HEK293 (cell line): ENCODE data around the gene COPRS.

Experiments used
- CTCF ChIA-PET: fragments of 350-600 bp; formaldehyde crosslinking; extraction: SDS; loops from one replicate; lab custom pipeline; 2021; ENCODE audit warnings: antibody characterized with exemption; lab: Yijun Ruan, JAX
- POLR2A ChIA-PET: fragments of 300-600 bp; formaldehyde crosslinking; extraction: SDS; loops from one replicate; lab custom pipeline; 2020; ENCODE audit warnings: antibody characterized with exemption, inconsistent platforms; lab: Yijun Ruan, JAX
- H3K27ac ChIP-seq: fragments of 200-500 bp; sonication (Bioruptor generic); 2 replicates; pipeline ENCODE4 v1.5.1; 2014; ENCODE audit warnings: low read depth, low read length, control low read depth, inconsistent platforms; ENCODE audit errors: extremely low read depth
- H3K36me3 ChIP-seq, 2 experiments: fragments of 200-500 bp in 1 of 2; sonication (Bioruptor generic) in 1 of 2; 1 replicate in 1 of 2; 2 replicates in 1 of 2; pipeline ENCODE4 v1.5.1; 2014 to 2017; ENCODE audit warnings: inconsistent platforms in 2 of 2, low read length in 2 of 2; ENCODE audit not compliant: control insufficient read depth in 2 of 2, insufficient read depth in 1 of 2
- H3K4me1 ChIP-seq: fragments of 200-500 bp; sonication (Bioruptor generic); 2 replicates; pipeline ENCODE4 v1.5.1; 2014; ENCODE audit warnings: mild to moderate bottlenecking, low read length, inconsistent platforms; ENCODE audit not compliant: control insufficient read depth, insufficient read depth
- H3K4me3 ChIP-seq: 2 replicates; pipeline ENCODE4 v1.5.1; 2011; ENCODE audit warnings: low read depth, mild to moderate bottlenecking, control low read depth, low read length, moderate library complexity
- H3K9me3 ChIP-seq: fragments of 200-500 bp; sonication (Bioruptor generic); 2 replicates; pipeline ENCODE4 v1.5.1; 2014; ENCODE audit warnings: low read depth, low read length, inconsistent platforms; ENCODE audit not compliant: control insufficient read depth, insufficient read depth
- HOXD13 ChIP-seq: sonication (generic); formaldehyde crosslinking; IDR thresholded peaks from 2 replicates; pipeline ENCODE4 v1.8.0; 2022; ENCODE audit warnings: missing genetic modification reagents, borderline replicate concordance
- KLF1 ChIP-seq: fragments of 450-650 bp; formaldehyde crosslinking; IDR thresholded peaks from 2 replicates; pipeline ENCODE4 v1.5.1; 2016; ENCODE audit warnings: missing biosample characterization, missing genetic modification characterization
- ZBTB17 ChIP-seq: fragments of 450-650 bp; formaldehyde crosslinking; IDR thresholded peaks from 2 replicates; pipeline ENCODE4 v1.5.1; 2016; ENCODE audit warnings: missing biosample characterization, missing genetic modification characterization
- ZBTB8A ChIP-seq: fragments of 450-650 bp; formaldehyde crosslinking; IDR thresholded peaks from 2 replicates; pipeline ENCODE4 v1.5.1; 2016; ENCODE audit warnings: missing biosample characterization, missing genetic modification characterization
- ZEB2 ChIP-seq: fragments of 450-650 bp; formaldehyde crosslinking; IDR thresholded peaks from 2 replicates; pipeline ENCODE4 v1.5.1; 2016; ENCODE audit warnings: missing biosample characterization, missing genetic modification characterization
- ZFP69B ChIP-seq: fragments of 450-650 bp; formaldehyde crosslinking; IDR thresholded peaks from 2 replicates; pipeline ENCODE4 v1.5.1; 2016; ENCODE audit warnings: missing biosample characterization, missing genetic modification characterization
- ZNF184 ChIP-seq: fragments of 450-650 bp; IDR thresholded peaks from 2 replicates; pipeline ENCODE4 v1.5.1; 2018; ENCODE audit warnings: missing biosample characterization, mild to moderate bottlenecking, missing genetic modification characterization
- ZNF2 ChIP-seq: fragments of 450-650 bp; formaldehyde crosslinking; IDR thresholded peaks from 2 replicates; pipeline ENCODE4 v1.5.1; 2016; ENCODE audit warnings: missing biosample characterization, missing genetic modification characterization
- ZNF24 ChIP-seq: fragments of 450-650 bp; formaldehyde crosslinking; IDR thresholded peaks from 2 replicates; pipeline ENCODE4 v1.5.1; 2016; ENCODE audit warnings: missing biosample characterization, missing genetic modification characterization
- ZNF266 ChIP-seq: fragments of 450-650 bp; formaldehyde crosslinking; IDR thresholded peaks from 2 replicates; pipeline ENCODE4 v1.5.1; 2016; ENCODE audit warnings: missing biosample characterization, missing genetic modification characterization, low read depth
- ZNF292 ChIP-seq: fragments of 450-650 bp; formaldehyde crosslinking; IDR thresholded peaks from 2 replicates; pipeline ENCODE4 v1.5.1; 2016; ENCODE audit warnings: low read depth, missing biosample characterization, missing genetic modification characterization, borderline replicate concordance
- ZNF335 ChIP-seq: fragments of 450-650 bp; formaldehyde crosslinking; conservative IDR thresholded peaks from 2 replicates; pipeline ENCODE4 v1.5.1; 2016; ENCODE audit warnings: missing biosample characterization, missing genetic modification characterization
- ZNF350 ChIP-seq: fragments of 450-650 bp; formaldehyde crosslinking; IDR thresholded peaks from 2 replicates; pipeline ENCODE4 v1.5.0; 2017; ENCODE audit warnings: missing biosample characterization, mild to moderate bottlenecking, missing genetic modification characterization
- ZNF394 ChIP-seq: fragments of 450-650 bp; formaldehyde crosslinking; IDR thresholded peaks from 2 replicates; pipeline ENCODE4 v1.5.1; 2016; ENCODE audit warnings: missing biosample characterization, missing genetic modification characterization, mild to moderate bottlenecking, moderate library complexity, borderline replicate concordance
- ZNF416 ChIP-seq: fragments of 450-650 bp; formaldehyde crosslinking; IDR thresholded peaks from 2 replicates; pipeline ENCODE4 v1.5.1; 2016; ENCODE audit warnings: missing biosample characterization, missing genetic modification characterization
- ZNF501 ChIP-seq: fragments of 450-650 bp; formaldehyde crosslinking; IDR thresholded peaks from 2 replicates; pipeline ENCODE4 v1.5.1; 2016; ENCODE audit warnings: missing biosample characterization, missing genetic modification characterization
- ZNF561 ChIP-seq: fragments of 450-650 bp; IDR thresholded peaks from 2 replicates; pipeline ENCODE4 v1.5.1; 2018; ENCODE audit warnings: missing biosample characterization, missing genetic modification characterization, borderline replicate concordance
- ZNF600 ChIP-seq: fragments of 450-650 bp; formaldehyde crosslinking; IDR thresholded peaks from 2 replicates; pipeline ENCODE4 v1.5.1; 2016; ENCODE audit warnings: missing biosample characterization, missing genetic modification characterization
- ZNF660 ChIP-seq: fragments of 450-650 bp; IDR thresholded peaks from 2 replicates; pipeline ENCODE4 v1.5.1; 2018; ENCODE audit warnings: missing biosample characterization, mild to moderate bottlenecking, missing genetic modification characterization
- ZNF701 ChIP-seq: fragments of 450-650 bp; formaldehyde crosslinking; IDR thresholded peaks from 2 replicates; pipeline ENCODE4 v1.5.1; 2016; ENCODE audit warnings: missing biosample characterization, missing genetic modification characterization
- ZNF791 ChIP-seq: fragments of 450-650 bp; formaldehyde crosslinking; IDR thresholded peaks from 2 replicates; pipeline ENCODE4 v1.5.1; 2016; ENCODE audit warnings: missing biosample characterization, missing genetic modification characterization
- ZSCAN30 ChIP-seq: fragments of 450-650 bp; IDR thresholded peaks from 2 replicates; pipeline ENCODE4 v1.5.1; 2018; ENCODE audit warnings: missing biosample characterization, mild to moderate bottlenecking, missing genetic modification characterization, moderate library complexity
- TF ChIP-seq, protein P1 (sequence below): fragments of 450-650 bp; formaldehyde crosslinking; IDR thresholded peaks from 2 replicates; pipeline ENCODE4 v1.5.1; 2016; ENCODE audit warnings: missing biosample characterization, missing genetic modification characterization
- TF ChIP-seq, protein P2 (sequence below): fragments of 450-650 bp; formaldehyde crosslinking; IDR thresholded peaks from 2 replicates; pipeline ENCODE4 v1.5.1; 2016; ENCODE audit warnings: missing biosample characterization, missing genetic modification characterization
- TF ChIP-seq, protein P3 (sequence below): fragments of 450-650 bp; formaldehyde crosslinking; conservative IDR thresholded peaks from 2 replicates; pipeline ENCODE4 v1.5.1; 2016; ENCODE audit warnings: low read depth, missing biosample characterization, missing genetic modification characterization
- TF ChIP-seq, protein P4 (sequence below): fragments of 450-650 bp; formaldehyde crosslinking; IDR thresholded peaks from 2 replicates; pipeline ENCODE4 v1.5.1; 2016; ENCODE audit warnings: missing biosample characterization, missing genetic modification characterization

Gene COPRS

DNA sequence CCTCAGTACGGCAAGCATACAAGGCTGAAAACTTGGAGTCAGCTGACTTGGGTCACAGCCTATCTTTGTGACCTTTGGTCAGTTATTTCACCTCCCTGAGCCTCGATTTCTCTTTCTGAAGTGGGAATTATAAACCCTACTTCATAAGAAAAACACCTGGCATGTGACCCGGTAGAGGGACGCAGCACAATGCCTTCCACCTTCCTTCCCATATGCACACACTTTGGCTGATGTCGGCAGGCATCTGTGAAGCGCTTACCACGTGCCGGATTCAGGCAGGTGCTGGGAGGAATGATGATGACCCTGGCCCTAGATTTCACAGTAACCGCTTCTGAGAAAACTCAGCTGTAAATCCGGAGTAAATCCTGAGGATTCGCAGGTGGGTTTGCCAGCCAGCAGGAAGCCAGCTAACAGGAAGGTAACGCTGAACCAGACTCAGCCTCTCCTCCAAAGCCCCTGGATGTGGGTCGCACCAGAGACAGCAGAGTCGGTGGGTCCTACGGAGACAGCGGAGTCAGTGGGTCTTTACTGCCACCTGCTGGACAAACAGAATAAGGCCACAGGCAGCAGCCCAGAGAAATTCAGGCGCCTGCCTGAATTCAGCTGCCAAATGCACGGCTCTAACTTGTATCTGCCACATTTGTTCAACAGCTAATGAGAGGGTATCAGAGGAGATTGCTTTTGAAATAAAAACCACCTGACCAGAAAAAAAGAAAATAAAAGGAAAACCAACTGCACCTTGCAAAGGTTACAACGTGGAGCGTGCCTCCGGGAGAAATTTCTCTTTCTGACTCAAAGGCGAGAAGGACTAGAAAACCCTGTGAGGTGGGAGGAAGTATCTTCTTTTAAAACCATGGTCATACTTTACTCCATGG is 16.6 kb downstream of the COPRS start (continued):
- TF ChIP-seq, protein P1, sequence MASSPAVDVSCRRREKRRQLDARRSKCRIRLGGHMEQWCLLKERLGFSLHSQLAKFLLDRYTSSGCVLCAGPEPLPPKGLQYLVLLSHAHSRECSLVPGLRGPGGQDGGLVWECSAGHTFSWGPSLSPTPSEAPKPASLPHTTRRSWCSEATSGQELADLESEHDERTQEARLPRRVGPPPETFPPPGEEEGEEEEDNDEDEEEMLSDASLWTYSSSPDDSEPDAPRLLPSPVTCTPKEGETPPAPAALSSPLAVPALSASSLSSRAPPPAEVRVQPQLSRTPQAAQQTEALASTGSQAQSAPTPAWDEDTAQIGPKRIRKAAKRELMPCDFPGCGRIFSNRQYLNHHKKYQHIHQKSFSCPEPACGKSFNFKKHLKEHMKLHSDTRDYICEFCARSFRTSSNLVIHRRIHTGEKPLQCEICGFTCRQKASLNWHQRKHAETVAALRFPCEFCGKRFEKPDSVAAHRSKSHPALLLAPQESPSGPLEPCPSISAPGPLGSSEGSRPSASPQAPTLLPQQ (tag by site-specific recombination), result peak; percentile 93
- TF ChIP-seq ZFP69B, result peak; percentile 91
- TF ChIP-seq ZNF561 (tag by site-specific recombination), result no peak
- TF ChIP-seq ZSCAN30 (tag by site-specific recombination), result no peak; the same call in 1 of the 2 replicates
- peak; percentile 85 for TF ChIP-seq ZBTB17
- TF ChIP-seq, protein P2, sequence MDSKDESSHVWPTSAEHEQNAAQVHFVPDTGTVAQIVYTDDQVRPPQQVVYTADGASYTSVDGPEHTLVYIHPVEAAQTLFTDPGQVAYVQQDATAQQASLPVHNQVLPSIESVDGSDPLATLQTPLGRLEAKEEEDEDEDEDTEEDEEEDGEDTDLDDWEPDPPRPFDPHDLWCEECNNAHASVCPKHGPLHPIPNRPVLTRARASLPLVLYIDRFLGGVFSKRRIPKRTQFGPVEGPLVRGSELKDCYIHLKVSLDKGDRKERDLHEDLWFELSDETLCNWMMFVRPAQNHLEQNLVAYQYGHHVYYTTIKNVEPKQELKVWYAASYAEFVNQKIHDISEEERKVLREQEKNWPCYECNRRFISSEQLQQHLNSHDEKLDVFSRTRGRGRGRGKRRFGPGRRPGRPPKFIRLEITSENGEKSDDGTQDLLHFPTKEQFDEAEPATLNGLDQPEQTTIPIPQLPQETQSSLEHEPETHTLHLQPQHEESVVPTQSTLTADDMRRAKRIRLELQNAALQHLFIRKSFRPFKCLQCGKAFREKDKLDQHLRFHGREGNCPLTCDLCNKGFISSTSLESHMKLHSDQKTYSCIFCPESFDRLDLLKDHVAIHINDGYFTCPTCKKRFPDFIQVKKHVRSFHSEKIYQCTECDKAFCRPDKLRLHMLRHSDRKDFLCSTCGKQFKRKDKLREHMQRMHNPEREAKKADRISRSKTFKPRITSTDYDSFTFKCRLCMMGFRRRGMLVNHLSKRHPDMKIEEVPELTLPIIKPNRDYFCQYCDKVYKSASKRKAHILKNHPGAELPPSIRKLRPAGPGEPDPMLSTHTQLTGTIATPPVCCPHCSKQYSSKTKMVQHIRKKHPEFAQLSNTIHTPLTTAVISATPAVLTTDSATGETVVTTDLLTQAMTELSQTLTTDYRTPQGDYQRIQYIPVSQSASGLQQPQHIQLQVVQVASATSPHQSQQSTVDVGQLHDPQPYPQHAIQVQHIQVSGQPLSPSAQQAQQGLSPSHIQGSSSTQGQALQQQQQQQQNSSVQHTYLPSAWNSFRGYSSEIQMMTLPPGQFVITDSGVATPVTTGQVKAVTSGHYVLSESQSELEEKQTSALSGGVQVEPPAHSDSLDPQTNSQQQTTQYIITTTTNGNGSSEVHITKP, result peak; percentile 79
- TF ChIP-seq ZNF791 (tag by site-specific recombination), result no peak
- TF ChIP-seq ZNF660, result peak; percentile 87; the same call in 1 of the 2 replicates
- TF ChIP-seq ZNF501, result 0 out of 2 replicates have a peak, but pooled peaks have one; percentile 59
- TF ChIP-seq ZNF2 (tag by site-specific recombination), result peak; percentile 44; the same call in 1 of the 2 replicates
- peak; percentile 24; the same call in 1 of the 2 replicates for TF ChIP-seq ZNF600 (tag by site-specific recombination)
- peak; percentile 31; the same call in 1 of the 2 replicates for TF ChIP-seq ZBTB8A (tag by site-specific recombination)
- 0 out of 2 replicates have a peak, but pooled peaks have one; percentile 15 for TF ChIP-seq ZNF24 (tag by site-specific recombination)
- peak; percentile 92 for TF ChIP-seq ZNF335 (tag by site-specific recombination)
- TF ChIP-seq, protein P3, sequence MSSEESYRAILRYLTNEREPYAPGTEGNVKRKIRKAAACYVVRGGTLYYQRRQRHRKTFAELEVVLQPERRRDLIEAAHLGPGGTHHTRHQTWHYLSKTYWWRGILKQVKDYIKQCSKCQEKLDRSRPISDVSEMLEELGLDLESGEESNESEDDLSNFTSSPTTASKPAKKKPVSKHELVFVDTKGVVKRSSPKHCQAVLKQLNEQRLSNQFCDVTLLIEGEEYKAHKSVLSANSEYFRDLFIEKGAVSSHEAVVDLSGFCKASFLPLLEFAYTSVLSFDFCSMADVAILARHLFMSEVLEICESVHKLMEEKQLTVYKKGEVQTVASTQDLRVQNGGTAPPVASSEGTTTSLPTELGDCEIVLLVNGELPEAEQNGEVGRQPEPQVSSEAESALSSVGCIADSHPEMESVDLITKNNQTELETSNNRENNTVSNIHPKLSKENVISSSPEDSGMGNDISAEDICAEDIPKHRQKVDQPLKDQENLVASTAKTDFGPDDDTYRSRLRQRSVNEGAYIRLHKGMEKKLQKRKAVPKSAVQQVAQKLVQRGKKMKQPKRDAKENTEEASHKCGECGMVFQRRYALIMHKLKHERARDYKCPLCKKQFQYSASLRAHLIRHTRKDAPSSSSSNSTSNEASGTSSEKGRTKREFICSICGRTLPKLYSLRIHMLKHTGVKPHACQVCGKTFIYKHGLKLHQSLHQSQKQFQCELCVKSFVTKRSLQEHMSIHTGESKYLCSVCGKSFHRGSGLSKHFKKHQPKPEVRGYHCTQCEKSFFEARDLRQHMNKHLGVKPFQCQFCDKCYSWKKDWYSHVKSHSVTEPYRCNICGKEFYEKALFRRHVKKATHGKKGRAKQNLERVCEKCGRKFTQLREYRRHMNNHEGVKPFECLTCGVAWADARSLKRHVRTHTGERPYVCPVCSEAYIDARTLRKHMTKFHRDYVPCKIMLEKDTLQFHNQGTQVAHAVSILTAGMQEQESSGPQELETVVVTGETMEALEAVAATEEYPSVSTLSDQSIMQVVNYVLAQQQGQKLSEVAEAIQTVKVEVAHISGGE (tag by site-specific recombination), result peak; percentile 47; the same call in 1 of the 2 replicates
- TF ChIP-seq KLF1 (tag by site-specific recombination), result no peak
- TF ChIP-seq ZEB2, result 0 out of 2 replicates have a peak, but pooled peaks have one; percentile 27

DNA sequence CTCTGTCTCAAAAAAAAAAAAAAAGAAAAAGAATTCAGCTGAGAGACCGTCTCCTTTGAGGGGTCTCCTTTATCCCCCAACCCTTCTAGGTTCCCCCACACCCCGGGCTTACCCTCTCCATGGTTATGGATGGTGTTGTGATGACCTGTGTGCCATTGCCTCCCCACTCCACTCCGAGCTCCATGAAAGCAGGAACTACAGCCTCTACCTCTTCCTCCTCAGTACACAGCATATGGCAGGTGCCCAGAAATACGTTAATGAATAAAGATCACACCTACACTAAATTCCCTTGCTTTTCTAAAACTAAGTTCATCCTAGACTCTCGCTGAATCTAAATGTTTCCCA is 17.2 kb downstream of the COPRS start:
- ChIA-PET CTCF (interaction anchor here (0.6 to 3.9 kb wide), 41 partner anchors 10 to 924 kb away, joined by 3 to 52 read pairs (median 4); partner anchors contain the start of gene COPRS), POLR2A (interaction anchor here (1.3 kb wide), 1 partner anchor 15 kb away, joined by 6 read pairs; no protein-coding TSS in a partner anchor)
- no peak overlapping the region for H3K4me3 ChIP-seq
- no peak for TF ChIP-seq ZNF660
- TF ChIP-seq ZSCAN30 (tag by site-specific recombination), result no peak
- TF ChIP-seq ZNF416, result no peak
- TF ChIP-seq ZNF394 (tag by site-specific recombination), result no peak
- no peak for TF ChIP-seq HOXD13 (CRISPR knock-in tag)
- TF ChIP-seq ZNF701 (tag by site-specific recombination), result no peak
- no peak for TF ChIP-seq ZNF266
- TF ChIP-seq ZNF184 (tag by site-specific recombination), result no peak
- TF ChIP-seq, protein P4, sequence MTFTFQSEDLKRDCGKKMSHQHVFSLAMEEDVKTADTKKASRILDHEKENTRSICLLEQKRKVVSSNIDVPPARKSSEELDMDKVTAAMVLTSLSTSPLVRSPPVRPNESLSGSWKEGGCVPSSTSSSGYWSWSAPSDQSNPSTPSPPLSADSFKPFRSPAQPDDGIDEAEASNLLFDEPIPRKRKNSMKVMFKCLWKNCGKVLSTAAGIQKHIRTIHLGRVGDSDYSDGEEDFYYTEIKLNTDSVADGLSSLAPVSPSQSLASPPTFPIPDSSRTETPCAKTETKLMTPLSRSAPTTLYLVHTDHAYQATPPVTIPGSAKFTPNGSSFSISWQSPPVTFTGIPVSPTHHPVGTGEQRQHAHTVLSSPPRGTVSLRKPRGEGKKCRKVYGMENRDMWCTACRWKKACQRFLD (tag by site-specific recombination), result no peak
- TF ChIP-seq ZNF350 (tag by site-specific recombination), result no peak
- TF ChIP-seq ZNF292 (tag by site-specific recombination), result no peak

More for the DNA sequence above, 17.2 kb downstream of the COPRS start:
- H3K36me3 ChIP-seq, result no peaks in the 10 kb centered on the region
- no peaks in the 10 kb centered on the region for H3K9me3 ChIP-seq
- H3K4me1 ChIP-seq, result no peaks in the 10 kb centered on the region
- no peak overlapping the region for H3K27ac ChIP-seq
